CD4-positive, alpha-beta T cell treated with Interleukin-6 at 100 ng/mL for 8 hours (primary cell): Measurements from ENCODE around the gene EGF.
"Not testable (repeated sequence)": the region's sequence is repeated elsewhere in the genome, so short reads cannot be mapped to it uniquely, and the experiment has no call there.

ENCODE experiments used
- DNase-seq: peaks from one replicate; pipeline ENCODE4 v3.0.0-alpha.2; 2020; ENCODE audit warnings: mixed read lengths, low spot score

EGF gene

DNA sequence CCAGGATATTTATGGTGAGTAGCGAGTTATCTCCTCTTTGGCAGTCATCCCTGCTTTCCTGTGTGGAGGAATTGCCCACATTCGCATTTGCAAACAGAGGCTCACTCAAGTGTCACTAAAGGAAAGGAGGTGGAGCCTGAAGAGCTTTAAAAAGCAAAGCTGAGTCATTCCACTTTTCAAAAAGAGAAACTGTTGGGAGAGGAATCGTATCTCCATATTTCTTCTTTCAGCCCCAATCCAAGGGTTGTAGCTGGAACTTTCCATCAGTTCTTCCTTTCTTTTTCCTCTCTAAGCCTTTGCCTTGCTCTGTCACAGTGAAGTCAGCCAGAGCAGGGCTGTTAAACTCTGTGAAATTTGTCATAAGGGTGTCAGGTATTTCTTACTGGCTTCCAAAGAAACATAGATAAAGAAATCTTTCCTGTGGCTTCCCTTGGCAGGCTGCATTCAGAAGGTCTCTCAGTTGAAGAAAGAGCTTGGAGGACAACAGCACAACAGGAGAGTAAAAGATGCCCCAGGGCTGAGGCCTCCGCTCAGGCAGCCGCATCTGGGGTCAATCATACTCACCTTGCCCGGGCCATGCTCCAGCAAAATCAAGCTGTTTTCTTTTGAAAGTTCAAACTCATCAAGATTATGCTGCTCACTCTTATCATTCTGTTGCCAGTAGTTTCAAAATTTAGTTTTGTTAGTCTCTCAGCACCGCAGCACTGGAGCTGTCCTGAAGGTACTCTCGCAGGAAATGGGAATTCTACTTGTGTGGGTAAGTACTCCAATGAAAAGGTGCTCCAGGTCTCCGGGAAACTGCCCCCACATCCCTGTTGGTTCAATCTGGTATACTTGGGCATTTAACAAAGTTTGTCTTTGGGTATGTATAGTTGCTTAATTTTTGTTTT is at the start of gene EGF:
EGF (plus strand) TSS at position 178 of the 890 bp plus-strand sequence; CDS start at position 631, 453 bp downstream.
- no peak for DNase-seq

DNA sequence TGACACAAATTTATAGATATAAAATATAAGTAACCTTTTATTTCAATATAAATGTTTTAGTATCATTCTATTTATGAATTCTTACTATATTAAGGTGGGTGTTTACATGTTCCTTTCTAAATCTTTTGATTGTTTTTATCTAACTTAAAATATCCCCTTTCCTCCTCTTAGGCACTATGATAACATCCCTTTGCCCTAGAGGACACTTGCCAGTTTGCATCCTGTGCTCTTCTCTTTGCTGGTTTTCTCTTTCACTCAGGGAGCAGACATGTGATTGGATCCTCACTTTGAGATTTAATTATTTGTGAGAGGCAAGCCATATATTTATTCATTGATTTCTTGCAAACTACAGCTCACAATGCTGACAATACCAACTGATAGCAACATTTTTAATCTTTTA is 48.5 kb upstream of the EGF start:
- DNase-seq = no peak

DNA sequence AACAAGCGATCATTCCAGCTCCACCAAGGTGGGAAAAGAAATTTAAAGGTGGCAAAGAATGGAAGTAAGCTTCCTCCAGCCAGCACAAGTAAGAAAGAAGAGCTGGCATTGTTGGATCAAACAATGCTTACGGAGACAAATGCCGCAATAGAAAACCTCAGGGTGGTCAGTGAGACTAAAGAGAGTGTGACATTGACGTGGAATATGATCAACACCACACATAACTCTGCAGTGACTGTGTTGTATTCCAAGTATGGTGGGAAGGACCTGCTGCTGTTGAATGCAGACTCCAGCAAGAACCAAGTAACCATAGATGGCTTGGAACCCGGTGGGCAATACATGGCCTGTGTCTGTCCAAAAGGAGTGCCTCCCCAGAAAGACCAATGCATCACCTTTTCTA is 42.6 kb upstream of the EGF start:
- no peak for DNase-seq

DNA sequence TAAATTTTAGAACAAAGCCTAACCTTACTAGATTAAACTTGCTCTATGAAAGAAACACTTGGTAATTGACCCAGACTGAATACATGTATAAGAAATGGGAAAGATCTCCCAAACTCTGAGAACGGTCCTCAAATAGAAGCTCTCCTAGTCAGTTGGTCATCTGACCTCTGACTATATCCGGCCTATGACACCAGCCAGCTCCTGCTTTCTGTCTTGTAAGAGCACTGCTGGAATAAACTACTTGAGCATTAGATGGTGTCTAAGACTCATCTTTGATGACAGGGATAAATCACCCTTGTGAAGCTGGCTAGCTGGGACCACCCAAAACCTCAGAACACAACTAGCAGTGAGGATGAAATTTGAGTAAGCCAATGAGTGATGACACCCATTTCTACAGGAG is 40.6 kb upstream of the EGF start:
- DNase-seq = no peak

DNA sequence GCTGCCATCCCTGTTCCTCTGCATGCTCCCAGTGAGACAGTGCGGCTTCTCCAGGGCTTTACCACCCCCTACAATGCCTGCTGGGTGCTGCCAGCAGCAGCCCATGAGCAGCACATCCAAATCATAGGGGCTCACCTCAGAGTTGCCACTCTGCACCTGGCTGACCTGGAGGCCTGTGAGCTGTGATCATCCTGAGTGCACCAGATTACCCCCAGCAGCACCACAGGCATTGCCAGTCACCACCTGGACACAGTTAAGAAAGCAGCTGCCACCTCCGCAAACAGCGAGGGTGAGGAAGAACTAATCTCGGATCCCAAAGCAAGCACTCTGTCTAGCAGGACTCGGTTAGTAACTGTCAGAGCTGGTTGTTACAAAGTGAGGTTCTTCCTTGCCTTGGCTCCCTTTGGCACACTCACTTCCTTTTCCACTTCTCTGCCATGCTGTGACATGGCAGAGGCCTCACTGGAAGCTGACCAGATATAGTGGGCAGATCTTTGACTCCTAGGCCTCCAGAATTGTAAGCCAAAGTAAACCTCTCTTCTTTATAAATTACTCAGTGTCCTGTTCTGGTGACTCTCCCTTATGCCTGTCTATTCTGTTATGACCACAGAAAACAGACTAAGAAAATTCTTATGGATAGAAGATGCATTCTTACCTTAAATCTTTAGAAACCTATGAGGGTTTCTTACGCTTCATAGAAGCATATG is 39.6 kb upstream of the EGF start:
- DNase-seq = no peak

DNA sequence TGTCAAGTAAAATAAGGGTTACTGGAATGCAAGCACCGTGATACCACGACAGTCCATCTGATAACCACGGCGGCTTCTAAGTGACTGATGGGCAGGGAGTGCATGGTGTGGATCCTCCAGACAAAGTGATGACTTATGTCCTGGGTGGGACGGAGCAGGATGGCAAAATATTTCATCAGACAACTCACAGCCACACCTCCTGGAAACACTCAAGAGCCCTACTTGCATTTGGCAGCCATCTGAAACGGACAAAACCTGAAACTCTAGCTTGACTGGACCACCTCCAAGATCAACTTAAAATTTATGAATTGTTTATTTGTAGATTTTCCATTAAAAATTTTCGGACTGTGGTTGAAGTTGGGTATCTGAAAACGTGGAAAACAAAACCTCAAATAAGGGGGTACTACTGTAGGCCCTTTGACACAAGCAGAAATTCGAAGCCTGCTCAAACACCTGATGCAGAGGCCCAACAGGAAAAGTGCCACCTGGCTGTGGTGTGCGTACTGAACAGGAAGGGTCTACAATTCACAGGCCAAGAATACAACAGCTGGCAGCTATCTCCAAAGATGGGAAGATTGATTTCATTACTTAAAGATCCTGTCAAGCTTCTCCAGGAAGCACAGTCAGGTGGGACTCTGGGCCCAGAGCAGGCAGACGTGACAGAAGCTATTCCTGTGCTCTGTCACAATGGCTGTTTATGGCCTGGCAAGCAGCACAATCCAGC is 38.7 kb upstream of the EGF start:
- no peak for DNase-seq

DNA sequence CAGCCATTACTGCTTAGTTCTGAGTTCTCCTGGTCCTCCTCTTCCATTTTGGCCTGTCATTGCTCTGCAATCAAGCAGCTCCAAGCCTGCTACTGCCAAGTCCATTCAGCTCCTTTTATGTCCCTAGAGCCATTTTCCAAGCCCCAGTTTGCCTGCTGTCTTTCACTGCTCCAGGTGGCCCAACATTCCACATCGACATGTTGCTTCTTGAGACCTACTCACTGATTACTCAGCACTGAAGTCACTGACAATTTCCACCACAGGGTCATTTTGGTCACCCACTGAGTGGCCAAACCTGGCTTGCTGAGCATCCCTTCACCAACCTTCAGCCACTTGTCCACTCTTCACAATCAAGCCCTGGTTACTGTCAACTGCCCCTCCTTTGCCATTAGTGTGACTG is 37.6 kb upstream of the EGF start:
- DNase-seq = no peak

DNA sequence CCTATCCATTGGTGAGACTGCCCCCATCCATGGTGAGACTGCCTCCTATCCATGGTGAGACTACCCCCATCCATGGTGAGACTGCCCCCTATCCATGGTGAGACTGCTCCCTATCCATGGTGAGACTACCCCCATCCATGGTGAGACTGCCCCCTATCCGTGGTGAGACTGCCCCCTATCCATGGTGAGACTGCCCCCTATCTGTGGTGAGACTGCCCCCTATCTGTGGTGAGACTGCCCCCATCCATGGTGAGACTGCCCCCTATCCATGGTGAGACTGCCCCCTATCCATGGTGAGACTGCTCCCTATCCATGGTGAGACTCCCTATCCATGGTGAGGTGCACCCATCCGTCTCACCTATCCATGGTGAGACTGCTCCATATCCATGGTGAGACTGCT is 37.1 kb upstream of the EGF start:
- not testable (repeated sequence) for DNase-seq

DNA sequence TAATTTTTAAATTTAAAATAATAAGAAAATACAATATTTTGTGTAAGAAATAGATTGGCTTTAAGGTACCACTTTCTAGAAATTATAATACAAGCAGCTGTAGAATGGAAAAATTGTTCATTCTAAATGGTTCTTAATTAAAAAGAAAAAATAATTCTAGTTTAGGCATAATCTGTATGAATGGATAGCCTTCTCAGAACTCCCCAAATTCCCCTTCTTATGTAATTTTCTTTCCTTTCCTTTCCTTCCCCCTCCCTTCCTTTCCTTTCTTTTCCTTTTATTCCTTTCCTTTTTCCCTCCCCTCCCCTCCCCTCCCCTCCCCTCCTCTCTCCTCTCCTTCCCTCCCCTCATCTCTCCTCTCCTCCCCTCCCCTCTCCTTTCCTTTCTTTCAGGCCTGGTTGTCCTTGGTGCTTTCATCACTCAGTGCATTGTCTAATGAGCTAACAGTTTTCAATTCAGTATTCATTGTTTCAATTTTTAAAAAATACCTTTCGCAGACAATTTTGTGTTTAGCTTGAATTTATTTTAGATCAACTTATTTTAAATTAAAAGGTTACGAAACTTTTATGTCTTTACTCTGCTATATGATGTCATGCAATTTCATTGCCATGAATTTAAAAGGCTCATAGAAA is 35.9 kb upstream of the EGF start:
- no peak for DNase-seq

DNA sequence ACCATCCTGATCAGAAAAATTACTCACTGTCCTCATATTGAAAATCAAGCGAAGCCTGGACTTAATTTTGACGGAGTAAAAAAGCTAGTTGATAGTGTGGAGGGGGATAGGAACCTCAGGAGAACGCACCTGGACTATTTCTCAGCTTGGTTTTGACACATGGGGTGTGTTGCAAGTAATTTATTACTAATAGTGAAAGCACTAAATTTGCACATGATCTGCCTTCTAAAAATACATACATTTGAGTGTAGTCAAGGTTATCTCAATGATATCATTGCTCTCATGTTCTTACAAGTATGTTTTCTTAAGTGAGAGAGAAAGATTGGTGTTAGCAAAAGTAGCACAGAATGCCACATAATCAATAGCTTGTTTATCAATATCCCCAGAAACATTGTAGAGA is 35.3 kb upstream of the EGF start:
- DNase-seq = no peak

DNA sequence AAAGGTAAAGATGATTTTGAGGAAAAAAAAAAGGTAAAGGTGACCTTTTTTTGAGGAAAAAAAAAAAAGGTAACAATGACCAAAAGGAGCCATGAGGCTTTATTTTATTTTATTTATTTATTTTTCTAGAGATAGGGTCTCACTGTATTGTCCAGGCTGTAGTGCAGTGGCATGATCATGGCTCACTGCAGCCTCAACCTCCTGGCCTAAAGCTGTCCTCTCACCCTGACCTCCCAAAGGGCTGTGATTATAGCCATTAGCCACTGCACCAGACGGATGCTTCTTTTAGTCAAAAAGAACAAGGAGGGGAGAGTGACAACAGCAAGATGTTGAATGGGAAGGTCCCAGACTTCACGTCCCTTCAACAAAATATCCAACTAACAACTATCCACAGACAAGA is 34.3 kb upstream of the EGF start:
- no peak for DNase-seq

DNA sequence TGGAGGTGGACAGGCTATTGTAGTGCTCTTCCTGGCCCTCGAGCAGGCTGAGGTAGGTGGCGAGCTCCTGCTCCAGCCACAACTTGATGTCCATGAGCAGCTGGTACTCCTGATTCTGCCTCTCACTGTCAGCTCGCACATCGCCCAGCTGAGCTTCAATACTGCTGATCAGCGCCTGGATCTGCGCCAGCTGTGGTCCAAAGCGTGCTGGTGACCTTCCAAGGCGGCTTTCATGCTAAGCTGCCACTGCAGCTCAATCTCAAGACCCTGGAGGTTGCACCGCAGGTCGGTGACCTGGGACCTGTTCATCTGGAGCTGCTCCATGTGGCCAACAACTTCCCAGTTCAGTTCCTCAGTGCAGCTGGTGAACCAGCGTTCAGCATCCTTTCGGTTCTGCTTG is 33.6 kb upstream of the EGF start:
- DNase-seq = no peak

DNA sequence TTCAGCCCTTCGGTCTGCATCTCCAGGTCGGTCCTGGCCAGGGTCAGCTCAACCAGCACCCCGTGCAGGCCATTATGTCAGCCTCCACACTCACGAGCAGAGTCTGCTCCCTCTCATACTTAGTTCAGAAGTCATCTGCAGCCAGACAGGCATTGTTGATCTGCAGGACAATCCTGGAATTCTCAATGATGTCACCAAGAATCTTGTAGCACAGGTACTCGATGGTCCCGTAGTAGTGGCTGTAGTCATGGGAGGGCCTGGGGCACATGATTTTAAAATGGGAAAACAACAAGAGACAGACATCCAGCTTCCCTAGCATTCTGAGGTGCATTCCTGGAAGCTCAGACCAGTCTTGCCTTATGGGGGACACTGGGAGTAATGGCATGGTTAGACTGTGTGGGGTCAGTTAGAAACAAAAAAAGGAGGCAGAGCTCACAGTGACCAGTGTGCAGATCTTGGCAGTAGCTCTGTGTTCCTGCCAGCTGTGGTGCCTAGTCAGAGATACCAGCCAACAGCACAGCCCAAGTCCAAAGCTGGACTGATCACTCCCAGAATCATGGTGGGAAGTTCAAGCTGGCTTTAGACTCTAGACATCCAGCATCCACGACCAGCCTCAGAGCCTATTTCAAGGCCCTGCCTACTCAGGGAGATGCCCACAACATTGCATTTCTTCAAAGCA is 32.9 kb upstream of the EGF start:
- no peak for DNase-seq

DNA sequence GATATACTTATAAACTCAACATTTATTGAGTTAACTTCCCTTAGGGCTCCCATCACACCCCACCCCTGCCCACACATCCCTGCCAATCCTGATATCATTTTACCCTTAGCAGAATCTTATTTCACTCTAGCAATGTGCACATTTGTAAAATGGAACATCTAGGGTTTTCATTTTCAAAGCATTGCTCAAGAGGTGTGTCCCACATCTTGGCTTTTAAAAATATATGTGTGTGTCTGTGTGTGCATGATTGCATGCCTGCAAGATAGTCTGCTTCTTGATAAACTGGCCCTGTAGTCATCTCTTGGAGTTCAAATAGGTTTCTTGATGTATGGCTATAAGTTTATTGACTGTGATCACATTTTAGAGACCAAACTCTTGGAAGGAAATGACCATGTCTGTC is 26.4 kb upstream of the EGF start:
- no peak for DNase-seq

DNA sequence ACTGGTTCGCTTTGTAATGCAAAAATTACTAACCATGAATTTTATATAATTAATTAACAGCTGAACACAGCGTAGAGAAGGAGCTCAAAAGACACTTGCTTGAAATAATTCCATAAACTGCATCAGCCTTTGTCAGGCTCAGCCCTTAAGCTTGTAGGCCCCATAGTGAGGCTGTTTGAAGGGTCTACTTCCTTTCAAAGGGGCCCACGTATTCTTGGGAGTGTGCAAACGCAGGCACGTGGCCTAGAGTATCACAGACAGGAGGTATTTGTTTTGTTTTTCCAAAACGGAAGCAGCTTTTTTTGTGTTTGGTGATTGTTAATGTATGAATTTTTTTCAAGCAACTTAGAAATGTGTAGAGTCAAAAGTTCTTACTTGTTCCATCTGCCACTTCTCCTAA is 25.6 kb upstream of the EGF start:
- no peak for DNase-seq

DNA sequence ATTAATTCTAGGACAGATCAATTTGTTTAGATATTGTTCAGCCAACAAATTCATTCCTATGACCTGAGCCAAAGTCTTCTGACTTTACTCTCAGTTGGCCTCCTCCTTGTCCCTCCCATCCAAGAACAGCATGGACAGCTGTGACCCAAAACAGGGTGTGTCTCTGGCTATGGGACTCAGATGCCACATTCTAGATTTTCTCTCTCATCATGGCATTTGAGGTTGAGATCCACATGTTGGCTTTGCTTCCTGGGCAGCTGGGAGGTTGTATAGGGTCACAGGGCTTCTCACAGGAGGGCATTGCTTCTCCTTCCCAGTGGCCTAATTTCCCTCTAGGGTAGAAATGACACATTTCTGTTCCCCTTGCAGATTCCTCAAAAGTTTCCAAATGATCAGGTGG is 22.6 kb upstream of the EGF start:
- DNase-seq = no peak

DNA sequence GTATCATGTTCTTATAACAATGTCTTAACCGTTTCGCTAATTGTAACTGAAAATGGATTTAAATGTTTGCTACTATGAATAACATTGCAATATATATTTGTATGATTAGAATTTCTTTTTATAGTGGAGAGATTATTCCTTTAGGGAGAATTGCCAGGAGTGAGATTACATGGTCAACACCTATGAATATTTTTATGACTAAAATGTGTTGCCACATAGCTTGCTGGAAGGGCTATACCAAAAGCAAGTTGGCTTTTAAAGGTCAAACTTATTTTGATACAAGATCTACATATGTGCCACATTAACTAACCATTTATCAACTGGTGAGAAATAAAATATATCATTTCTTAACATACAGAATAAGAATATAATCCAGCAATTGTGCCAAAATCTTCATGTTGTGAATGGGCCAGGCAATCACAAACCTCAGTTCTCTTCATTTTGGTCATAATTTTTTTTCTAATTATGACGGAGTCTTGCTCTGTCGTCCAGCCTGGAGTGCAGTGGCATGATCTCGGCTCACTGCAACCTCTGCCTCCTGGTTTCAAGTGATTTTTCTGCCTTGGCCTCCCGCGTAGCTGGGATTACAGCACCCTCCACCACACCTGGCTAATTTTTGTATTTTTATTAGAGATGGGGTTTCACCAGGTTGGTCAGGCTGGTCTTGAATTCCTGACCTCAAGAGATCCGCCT is 10.0 kb upstream of the EGF start:
- DNase-seq = no peak

DNA sequence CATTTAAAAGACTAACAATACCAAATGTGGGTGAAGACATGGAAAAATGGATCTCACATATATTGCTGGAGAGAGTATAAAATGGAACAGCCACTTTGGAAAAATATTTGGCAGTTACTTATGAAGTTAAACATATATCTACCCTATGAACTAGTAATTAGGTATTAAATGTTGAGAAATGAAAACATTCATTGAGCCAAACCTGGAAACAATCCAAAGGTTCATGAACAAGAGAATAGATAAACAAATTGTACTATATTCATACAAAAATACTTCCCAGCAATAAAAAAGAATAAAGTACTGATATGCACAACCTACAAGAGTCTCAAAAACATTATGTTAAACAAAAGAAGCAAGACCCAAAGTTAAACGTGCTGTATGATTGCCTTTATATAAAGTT is 4.0 kb upstream of the EGF start:
- DNase-seq = no peak

DNA sequence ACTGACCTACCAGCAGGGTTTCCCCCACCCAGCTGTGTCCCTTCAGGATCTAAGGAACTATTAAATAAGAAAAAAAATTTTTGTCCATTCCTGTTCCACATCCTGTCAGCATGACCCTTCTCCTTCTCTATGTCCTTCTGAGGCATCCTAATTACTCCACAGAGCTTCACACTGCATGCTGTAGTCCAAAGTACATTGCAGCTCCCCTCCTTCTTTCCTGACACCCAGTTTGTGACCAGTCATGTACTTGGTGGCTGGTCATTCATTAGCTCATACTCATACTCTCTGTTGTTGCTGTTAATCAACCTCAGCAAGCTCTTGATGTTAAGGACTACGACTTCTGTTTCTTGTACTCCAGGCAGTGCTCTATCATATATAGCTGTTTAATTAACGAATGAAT is 2.4 kb upstream of the EGF start:
- no peak for DNase-seq

DNA sequence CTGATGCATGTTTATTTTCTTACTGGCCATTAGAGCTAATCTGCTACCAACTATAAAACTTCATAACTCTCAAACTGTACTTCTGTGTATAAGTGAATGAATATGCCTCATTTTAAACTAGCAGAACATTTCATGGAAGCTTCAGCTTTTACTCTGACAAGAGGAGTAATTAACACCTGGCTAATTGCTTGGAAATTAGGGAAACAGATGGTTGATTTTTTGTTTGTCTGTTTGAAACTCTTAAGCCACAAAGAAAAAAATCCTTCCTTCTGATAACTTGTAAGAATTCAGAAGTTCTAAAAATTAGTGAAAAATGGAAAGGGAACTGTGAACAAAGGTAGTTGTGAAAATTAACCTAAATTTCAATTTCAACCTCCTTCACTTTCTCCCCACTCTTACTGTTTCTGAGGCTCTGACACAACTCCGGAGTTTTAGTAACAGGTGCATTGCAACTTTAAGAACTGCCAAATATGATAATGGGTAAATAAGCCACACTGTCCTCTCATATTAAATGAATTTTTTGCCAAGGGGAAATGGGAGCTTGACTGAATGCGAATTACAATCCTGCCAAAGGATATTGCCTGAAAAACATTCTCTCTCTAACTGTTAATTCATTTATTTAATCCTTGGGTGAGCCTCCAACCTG is 1.0 kb downstream of the EGF start:
- no peak for DNase-seq

DNA sequence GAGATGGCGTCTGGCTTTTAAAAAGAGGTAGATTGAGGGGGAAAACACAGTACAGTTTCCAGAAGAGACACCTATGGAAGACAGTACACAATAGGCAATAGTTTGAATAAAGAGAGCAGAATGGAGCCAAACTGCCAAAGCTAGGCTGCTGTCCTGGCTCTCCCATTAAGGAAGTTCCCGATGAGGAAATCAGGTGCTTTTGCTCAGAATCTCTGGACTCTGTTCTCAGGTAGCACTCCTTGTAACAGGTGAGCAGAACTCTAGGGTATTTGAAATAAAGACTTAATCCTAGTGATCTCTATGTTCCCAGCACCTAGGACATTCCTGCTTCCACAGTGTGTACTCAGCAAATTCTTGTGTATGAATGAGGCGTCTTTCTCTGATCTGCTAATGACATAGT is 1.6 kb downstream of the EGF start:
- DNase-seq = no peak
